ENCODE data around the gene LDLRAD2.

DNA sequence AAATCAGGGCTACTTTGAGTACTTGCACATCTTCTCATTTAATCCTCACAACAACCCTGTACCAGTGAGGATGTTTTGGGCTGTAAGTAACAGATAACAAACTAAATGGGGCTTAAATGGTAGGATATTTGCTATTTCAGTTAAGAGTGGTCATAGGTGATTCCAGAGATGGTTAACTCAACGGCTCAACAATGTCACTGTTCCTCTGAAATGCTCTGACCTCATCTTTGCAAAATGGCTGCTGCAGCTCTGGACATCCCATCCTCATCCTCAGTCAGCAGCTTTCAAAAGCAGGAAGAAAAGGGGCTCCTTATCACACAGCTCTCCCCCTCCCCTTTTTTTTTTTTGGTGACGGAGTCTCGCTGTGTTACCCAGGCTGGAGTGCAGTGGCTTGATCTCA is 1.5 kb downstream of the LDLRAD2 start:
- TF ChIP-seq, protein P1, sequence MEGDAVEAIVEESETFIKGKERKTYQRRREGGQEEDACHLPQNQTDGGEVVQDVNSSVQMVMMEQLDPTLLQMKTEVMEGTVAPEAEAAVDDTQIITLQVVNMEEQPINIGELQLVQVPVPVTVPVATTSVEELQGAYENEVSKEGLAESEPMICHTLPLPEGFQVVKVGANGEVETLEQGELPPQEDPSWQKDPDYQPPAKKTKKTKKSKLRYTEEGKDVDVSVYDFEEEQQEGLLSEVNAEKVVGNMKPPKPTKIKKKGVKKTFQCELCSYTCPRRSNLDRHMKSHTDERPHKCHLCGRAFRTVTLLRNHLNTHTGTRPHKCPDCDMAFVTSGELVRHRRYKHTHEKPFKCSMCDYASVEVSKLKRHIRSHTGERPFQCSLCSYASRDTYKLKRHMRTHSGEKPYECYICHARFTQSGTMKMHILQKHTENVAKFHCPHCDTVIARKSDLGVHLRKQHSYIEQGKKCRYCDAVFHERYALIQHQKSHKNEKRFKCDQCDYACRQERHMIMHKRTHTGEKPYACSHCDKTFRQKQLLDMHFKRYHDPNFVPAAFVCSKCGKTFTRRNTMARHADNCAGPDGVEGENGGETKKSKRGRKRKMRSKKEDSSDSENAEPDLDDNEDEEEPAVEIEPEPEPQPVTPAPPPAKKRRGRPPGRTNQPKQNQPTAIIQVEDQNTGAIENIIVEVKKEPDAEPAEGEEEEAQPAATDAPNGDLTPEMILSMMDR (conservative IDR thresholded peaks at IDR 0.05 in 1 of 2, IDR thresholded peaks at IDR 0.05 in 1 of 2; ENCODE audit: low read depth in 1 of 2, low read length in 2 of 2) = no peak
- TF ChIP-seq EZH2 (IDR thresholded peaks at IDR 0.05; ENCODE audit: low read length, missing control alignments) = no peak

Data from fibroblast of lung (primary cell).